Ovary (tissue), 9 donors: ENCODE data around the gene TENM3. TPM values are rescaled to one million over a fixed set of nuclear protein-coding genes. Genes with fewer than 3 reads are reported as not detected.

Experiments
- DNase-seq, 5 donors: peaks; one replicate each; pipeline ENCODE4 v3.0.0-alpha.2; 2019 to 2020
- H3K27ac ChIP-seq, 2 donors: fragments of 200-600 bp; one replicate each; pipeline versions ENCODE4 v1.5.1 to v1.8.0; 2019 to 2022
- H3K27me3 ChIP-seq: fragments of 200-600 bp; one replicate; pipeline ENCODE4 v1.8.0; 2022
- H3K36me3 ChIP-seq: fragments of 200-600 bp; sonication (generic); one replicate; pipeline ENCODE4 v1.5.1; 2019
- H3K4me1 ChIP-seq: one replicate; pipeline ENCODE4 v1.8.1; 2013; ENCODE audit warnings: mild to moderate bottlenecking, moderate library complexity; ENCODE audit not compliant: insufficient read depth
- H3K4me3 ChIP-seq: fragments of 200-600 bp; sonication (generic); one replicate; pipeline ENCODE4 v1.5.1; 2017
- H3K9me3 ChIP-seq, 2 donors: fragments of 200-600 bp in 1 of 2; sonication (generic) in 1 of 2; one replicate each; pipeline versions ENCODE4 v1.5.1 to v1.8.1; 2013 to 2019; ENCODE audit warnings: mild to moderate bottlenecking in 1 of 2, moderate library complexity in 1 of 2
- CTCF ChIP-seq, 3 donors: fragments of 450-650 bp in 2 of 3; fragments of 200-600 bp in 1 of 3; IDR thresholded peaks; one replicate each; pipeline versions ENCODE4 v1.5.1 to v1.8.0; 2016 to 2022; ENCODE audit warnings: antibody characterized with exemption in 3 of 3, mild to moderate bottlenecking in 1 of 3
- EP300 ChIP-seq: sonication (generic); formaldehyde crosslinking; IDR thresholded peaks from one replicate; pipeline ENCODE4 v1.6.1; 2017; ENCODE audit warnings: antibody characterized with exemption
- POLR2A ChIP-seq: fragments of 450-650 bp; IDR thresholded peaks from one replicate; pipeline ENCODE4 v1.6.1; 2017; ENCODE audit warnings: antibody characterized with exemption, mild to moderate bottlenecking, moderate library complexity
- WGBS, 3 donors: extraction: QIAGEN DNeasy Blood & Tissue Kit in 1 of 3; methylation state at CpG; one replicate each; pipeline versions ENCODE4 v1.1.5 to v1.1.7; 2013 to 2017; 5-methylcytosine and 5-hydroxymethylcytosine counted together
- intact Hi-C, 4 donors: fragments of 100-400 bp; cut with DNase I; formaldehyde crosslinking; loops; one replicate each; pipeline versions ENCODE4 v1.11.0 to v1.15.1; 2022 to 2023
- polyA plus RNA-seq, 2 donors: library from polyadenylated mRNA; stranded (reverse); fragments of 200-250 nt in 1 of 2; fragments of 350-450 nt in 1 of 2; fragmentation: Illumina TruSeq in 1 of 2; extraction: RNeasy Lipid Tissue Mini Kit (QIAGEN cat#74804) in 1 of 2; gene quantifications; one replicate each; pipeline ENCODE4 v1.2.3, GENCODE V29; 2013 to 2014
- total RNA-seq, 7 donors: library from RNA; depleted of rRNA in 2 of 7; stranded (reverse); fragments of >200 nt in 2 of 7; fragmentation: NEBNext Ultra II Directional in 3 of 7; extraction: Animal tissue kit (Norgen Biotek cat#: 25700) in 3 of 7; gene quantifications; one replicate each; pipeline versions ENCODE4 v1.1.0 to v1.2.4, GENCODE V29; 2016 to 2023
- donor health status: DM: no; HTN: no; CAD: no; lungs with moderate emphysema.
- donor health status: DM: no; HTN: no; CAD: no.
- donor health status: Bipolar disorder and iron deficiency.
- donor health status: DM: yes; HTN: yes; CAD: no.
- donor health status: DM: no; HTN: no; CAD: no.
- donor health status: DM: yes; HTN: yes; CAD: no.

TENM3 gene
- total and polyA plus RNA-seq, 9 donors: 0.82 to 16.1 (median 5.7) TPM

GRCh38 chr4:182683661-182684060, 440.5 kb downstream of the TENM3 start:
- no peaks in the 10 kb centered on the region for H3K36me3 ChIP-seq
- TF ChIP-seq CTCF (IDR thresholded peaks at IDR 0.05) (no peak), EP300 (no peak), POLR2A (no peak)
- H3K9me3 ChIP-seq: no peaks in the 10 kb centered on the region
- H3K27me3 ChIP-seq: no peaks in the 10 kb centered on the region
- H3K4me1 ChIP-seq: no peaks in the 10 kb centered on the region
- no peak overlapping the region for H3K27ac ChIP-seq
- no peak overlapping the region for H3K4me3 ChIP-seq
- intact Hi-C loops: no loop called here
- no peak for DNase-seq
- WGBS, 3 donors: 57 to 70% (median 60%) methylated on average over 5 of the region's 5 CpGs

GRCh38 chr4:182684796-182685195, 441.6 kb downstream of the TENM3 start:
- H3K27me3 ChIP-seq: no peaks in the 10 kb centered on the region
- H3K36me3 ChIP-seq: no peaks in the 10 kb centered on the region
- H3K27ac ChIP-seq: no peak overlapping the region
- TF ChIP-seq POLR2A: no peak
- no peak for TF ChIP-seq CTCF (IDR thresholded peaks at IDR 0.05)
- no peak for TF ChIP-seq EP300
- no peaks in the 10 kb centered on the region for H3K4me1 ChIP-seq
- H3K4me3 ChIP-seq: no peak overlapping the region
- intact Hi-C loops: no loop called here
- no peak for DNase-seq
- H3K9me3 ChIP-seq: no peaks in the 10 kb centered on the region

- intact Hi-C loops: no loop called here
- H3K9me3 ChIP-seq: no peaks in the 10 kb centered on the region
- H3K4me3 ChIP-seq: no peak overlapping the region
- H3K27me3 ChIP-seq: no peaks in the 10 kb centered on the region
- no peak overlapping the region for H3K27ac ChIP-seq
- no peak for TF ChIP-seq CTCF (IDR thresholded peaks at IDR 0.05)
- no peak for TF ChIP-seq EP300
- TF ChIP-seq POLR2A: no peak
- H3K36me3 ChIP-seq: no peaks in the 10 kb centered on the region
- H3K4me1 ChIP-seq: no peaks in the 10 kb centered on the region
- no peak for DNase-seq
- 64 to 76% (median 74%) methylated on average over 14 of the region's 14 CpGs for WGBS, 3 donors
Measured at GRCh38 chr4:182688081-182688480, 444.9 kb downstream of the TENM3 start.

- no peak overlapping the region for H3K4me3 ChIP-seq
- H3K9me3 ChIP-seq: no peaks in the 10 kb centered on the region
- 84 to 89% (median 88%) methylated on average over 2 of the region's 2 CpGs for WGBS, 3 donors
- H3K27ac ChIP-seq: no peak overlapping the region
- intact Hi-C loops: no loop called here
- no peaks in the 10 kb centered on the region for H3K27me3 ChIP-seq
- H3K4me1 ChIP-seq: no peaks in the 10 kb centered on the region
- no peak for DNase-seq
- no peak for TF ChIP-seq POLR2A
- TF ChIP-seq EP300: no peak
- TF ChIP-seq CTCF (IDR thresholded peaks at IDR 0.05): no peak
- H3K36me3 ChIP-seq: no peaks in the 10 kb centered on the region
Measured at GRCh38 chr4:182694551-182694950, 451.3 kb downstream of the TENM3 start.

GRCh38 chr4:182695009-182695408, 451.8 kb downstream of the TENM3 start:
- no peak overlapping the region for H3K27ac ChIP-seq
- no peaks in the 10 kb centered on the region for H3K27me3 ChIP-seq
- no peaks in the 10 kb centered on the region for H3K4me1 ChIP-seq
- TF ChIP-seq POLR2A (no peak), EP300 (no peak), CTCF (IDR thresholded peaks at IDR 0.05) (no peak)
- no peaks in the 10 kb centered on the region for H3K9me3 ChIP-seq
- H3K4me3 ChIP-seq: no peak overlapping the region
- WGBS, 3 donors: 88 to 99% (median 89%) methylated on average over 3 of the region's 3 CpGs
- no peak for DNase-seq
- intact Hi-C loops: no loop called here
- no peaks in the 10 kb centered on the region for H3K36me3 ChIP-seq
